ENCODE data around the gene ANTXR1. TPM values are rescaled to one million over a fixed set of nuclear protein-coding genes. Genes with fewer than 3 reads are reported as not detected.

Gene ANTXR1
- total RNA-seq, 1 experiment from 2014 or later = 30.8 TPM

DNA sequence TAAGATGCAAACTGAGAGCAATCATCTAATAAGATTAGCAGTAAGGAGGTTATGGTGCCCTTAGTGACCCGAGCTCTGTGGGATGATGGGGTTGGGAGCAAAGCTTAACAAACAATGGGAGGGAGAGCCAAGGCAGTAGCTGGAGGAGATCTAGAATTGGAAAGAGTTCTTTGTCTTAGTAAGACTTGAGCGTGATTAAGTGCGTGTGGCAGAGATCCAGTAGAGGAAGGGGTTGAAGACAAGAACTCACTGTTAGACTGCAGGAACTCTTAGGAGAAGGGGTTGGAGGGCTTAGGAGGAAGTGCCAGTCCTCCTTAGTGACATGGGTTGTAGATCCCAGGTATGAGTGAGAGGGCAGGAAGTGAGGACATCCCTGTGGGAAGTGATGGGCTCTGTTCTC is 189.3 kb downstream of the ANTXR1 start:
- DNase-seq (ENCODE audit: low read depth in 1 of 2, low spot score in 2 of 2) = no peak
- Histone ChIP-seq H3K4me3 (no peak overlapping the region), H3K36me3 (peaks cover 10% of the 10 kb centered on the region), H3K9me3 (replicated peaks) (no peaks in the 10 kb centered on the region), H3K27me3 (replicated peaks) (no peaks in the 10 kb centered on the region), H3K4me1 (replicated peaks) (peaks cover 4% of the 10 kb centered on the region), H3K27ac (no peak overlapping the region)

GRCh38 chr2:69203166-69203985 is 190.4 kb downstream of the ANTXR1 start:
- no peak for DNase-seq (ENCODE audit: low read depth in 1 of 2, low spot score in 2 of 2)
- Histone ChIP-seq H3K36me3 (peaks cover 4% of the 10 kb centered on the region; the same call in 1 of the 2 replicates), H3K27me3 (replicated peaks) (no peaks in the 10 kb centered on the region), H3K4me1 (replicated peaks) (peaks cover 3% of the 10 kb centered on the region; the same call in 1 of the 2 replicates), H3K27ac (no peak overlapping the region), H3K4me3 (no peak overlapping the region), H3K9me3 (replicated peaks) (no peaks in the 10 kb centered on the region; the same call in 1 of the 2 replicates)

- H3K36me3 ChIP-seq = peaks cover 4% of the 10 kb centered on the region; the same call in 1 of the 2 replicates
- H3K27ac ChIP-seq = no peak overlapping the region
- no peak overlapping the region for H3K4me3 ChIP-seq
- no peaks in the 10 kb centered on the region; the same call in 1 of the 2 replicates for H3K9me3 ChIP-seq (replicated peaks)
- H3K27me3 ChIP-seq (replicated peaks) = no peaks in the 10 kb centered on the region
- no peak for DNase-seq (ENCODE audit: low read depth in 1 of 2, low spot score in 2 of 2)
- peaks cover 3% of the 10 kb centered on the region; the same call in 1 of the 2 replicates for H3K4me1 ChIP-seq (replicated peaks)
Measured at GRCh38 chr2:69204654-69205053, 191.7 kb downstream of the ANTXR1 start.

GRCh38 chr2:69205076-69205475 is 192.1 kb downstream of the ANTXR1 start:
- Histone ChIP-seq H3K9me3 (replicated peaks) (no peaks in the 10 kb centered on the region; the same call in 1 of the 2 replicates), H3K36me3 (peaks cover 4% of the 10 kb centered on the region; the same call in 1 of the 2 replicates), H3K4me3 (no peak overlapping the region), H3K4me1 (replicated peaks) (peaks cover 3% of the 10 kb centered on the region; the same call in 1 of the 2 replicates), H3K27me3 (replicated peaks) (no peaks in the 10 kb centered on the region), H3K27ac (no peak overlapping the region)
- no peak for DNase-seq (ENCODE audit: low read depth in 1 of 2, low spot score in 2 of 2)

DNA sequence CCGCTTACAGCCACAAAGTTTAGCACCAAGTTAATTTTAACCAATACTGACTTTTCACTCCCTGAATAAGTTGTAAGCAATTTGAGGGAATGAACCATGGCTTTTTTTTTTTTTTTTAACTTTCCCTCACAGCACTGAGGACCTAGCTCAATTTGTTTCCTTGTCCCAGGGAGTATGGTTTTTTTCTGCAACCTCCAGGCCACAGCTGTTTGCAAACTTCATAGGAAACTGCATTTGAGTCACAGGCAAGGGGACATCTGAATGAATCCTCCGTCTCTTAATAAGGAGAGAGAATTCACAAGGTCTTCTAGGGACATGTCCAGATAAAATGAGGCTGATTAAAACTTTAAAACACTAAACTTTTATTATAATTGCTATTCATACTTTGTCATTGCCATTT is 192.5 kb downstream of the ANTXR1 start:
- peaks cover 3% of the 10 kb centered on the region; the same call in 1 of the 2 replicates for H3K4me1 ChIP-seq (replicated peaks)
- no peaks in the 10 kb centered on the region; the same call in 1 of the 2 replicates for H3K9me3 ChIP-seq (replicated peaks)
- no peak overlapping the region for H3K27ac ChIP-seq
- H3K27me3 ChIP-seq (replicated peaks) = no peaks in the 10 kb centered on the region
- no peak for DNase-seq (ENCODE audit: low read depth in 1 of 2, low spot score in 2 of 2)
- peaks cover 4% of the 10 kb centered on the region; the same call in 1 of the 2 replicates for H3K36me3 ChIP-seq
- no peak overlapping the region for H3K4me3 ChIP-seq

GRCh38 chr2:69208023-69208595 is 195.1 kb downstream of the ANTXR1 start:
- H3K4me1 ChIP-seq (replicated peaks) = peaks cover 3% of the 10 kb centered on the region; the same call in 1 of the 2 replicates
- no peak overlapping the region for H3K4me3 ChIP-seq
- peaks cover 10% of the 10 kb centered on the region; the same call in 1 of the 2 replicates for H3K36me3 ChIP-seq
- peak in 1 of 2 experiments; percentile 31 for DNase-seq (ENCODE audit: low read depth in 1 of 2, low spot score in 2 of 2)
- H3K9me3 ChIP-seq (replicated peaks) = no peaks in the 10 kb centered on the region; the same call in 1 of the 2 replicates
- no peak overlapping the region for H3K27ac ChIP-seq
- no peaks in the 10 kb centered on the region for H3K27me3 ChIP-seq (replicated peaks)

- Histone ChIP-seq H3K27ac (no peak overlapping the region), H3K27me3 (replicated peaks) (no peaks in the 10 kb centered on the region)
Measured at GRCh38 chr2:69209482-69209881, 196.5 kb downstream of the ANTXR1 start.

GRCh38 chr2:69210385-69210784 is 197.4 kb downstream of the ANTXR1 start:
- no peaks in the 10 kb centered on the region; the same call in 1 of the 2 replicates for H3K9me3 ChIP-seq (replicated peaks)
- H3K27ac ChIP-seq = no peak overlapping the region
- DNase-seq (ENCODE audit: low read depth in 1 of 2, low spot score in 2 of 2) = no peak
- H3K4me1 ChIP-seq (replicated peaks) = peaks cover 6% of the 10 kb centered on the region; the same call in 1 of the 2 replicates
- H3K27me3 ChIP-seq (replicated peaks) = no peaks in the 10 kb centered on the region
- H3K4me3 ChIP-seq = no peak overlapping the region
- H3K36me3 ChIP-seq = peaks cover 10% of the 10 kb centered on the region; the same call in 1 of the 2 replicates

More at GRCh38 chr2:69209482-69209881, 196.5 kb downstream of the ANTXR1 start:
- DNase-seq (ENCODE audit: low read depth in 1 of 2, low spot score in 2 of 2) = no peak
- H3K4me3 ChIP-seq = no peak overlapping the region
- peaks cover 3% of the 10 kb centered on the region; the same call in 1 of the 2 replicates for H3K4me1 ChIP-seq (replicated peaks)
- H3K36me3 ChIP-seq = peaks cover 10% of the 10 kb centered on the region; the same call in 1 of the 2 replicates
- H3K9me3 ChIP-seq (replicated peaks) = no peaks in the 10 kb centered on the region; the same call in 1 of the 2 replicates

DNA sequence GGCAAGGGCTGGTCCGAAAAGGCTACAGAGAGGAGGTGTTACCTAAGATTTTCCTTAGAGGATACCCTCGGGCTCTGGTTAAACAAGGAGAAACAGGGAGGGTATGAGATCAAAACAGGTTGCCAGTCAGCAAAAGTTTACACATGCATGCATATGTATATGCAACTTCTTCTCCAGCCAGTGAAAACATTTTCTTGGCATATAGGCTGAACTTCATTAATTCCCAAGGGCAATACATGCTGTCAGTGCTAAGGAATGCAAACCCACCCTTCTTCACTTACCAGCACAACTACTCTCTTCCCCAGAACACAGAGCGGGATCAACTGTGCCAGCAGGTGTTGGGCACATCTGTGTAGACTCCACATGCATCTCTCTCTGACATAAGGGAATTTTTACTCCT is 198.1 kb downstream of the ANTXR1 start:
- Histone ChIP-seq H3K27ac (no peak overlapping the region), H3K9me3 (replicated peaks) (no peaks in the 10 kb centered on the region; the same call in 1 of the 2 replicates), H3K36me3 (peaks cover 8% of the 10 kb centered on the region; the same call in 1 of the 2 replicates), H3K4me1 (replicated peaks) (peaks cover 6% of the 10 kb centered on the region; the same call in 1 of the 2 replicates), H3K27me3 (replicated peaks) (no peaks in the 10 kb centered on the region), H3K4me3 (no peak overlapping the region)
- DNase-seq (ENCODE audit: low read depth in 1 of 2, low spot score in 2 of 2) = no peak

GRCh38 chr2:69211686-69212085 is 198.7 kb downstream of the ANTXR1 start:
- Histone ChIP-seq H3K4me1 (replicated peaks) (peaks cover 6% of the 10 kb centered on the region; the same call in 1 of the 2 replicates), H3K4me3 (no peak overlapping the region), H3K27me3 (replicated peaks) (no peaks in the 10 kb centered on the region), H3K27ac (no peak overlapping the region), H3K36me3 (peaks cover 11% of the 10 kb centered on the region; the same call in 1 of the 2 replicates), H3K9me3 (replicated peaks) (no peaks in the 10 kb centered on the region; the same call in 1 of the 2 replicates)
- DNase-seq (ENCODE audit: low read depth in 1 of 2, low spot score in 2 of 2) = no peak

DNA sequence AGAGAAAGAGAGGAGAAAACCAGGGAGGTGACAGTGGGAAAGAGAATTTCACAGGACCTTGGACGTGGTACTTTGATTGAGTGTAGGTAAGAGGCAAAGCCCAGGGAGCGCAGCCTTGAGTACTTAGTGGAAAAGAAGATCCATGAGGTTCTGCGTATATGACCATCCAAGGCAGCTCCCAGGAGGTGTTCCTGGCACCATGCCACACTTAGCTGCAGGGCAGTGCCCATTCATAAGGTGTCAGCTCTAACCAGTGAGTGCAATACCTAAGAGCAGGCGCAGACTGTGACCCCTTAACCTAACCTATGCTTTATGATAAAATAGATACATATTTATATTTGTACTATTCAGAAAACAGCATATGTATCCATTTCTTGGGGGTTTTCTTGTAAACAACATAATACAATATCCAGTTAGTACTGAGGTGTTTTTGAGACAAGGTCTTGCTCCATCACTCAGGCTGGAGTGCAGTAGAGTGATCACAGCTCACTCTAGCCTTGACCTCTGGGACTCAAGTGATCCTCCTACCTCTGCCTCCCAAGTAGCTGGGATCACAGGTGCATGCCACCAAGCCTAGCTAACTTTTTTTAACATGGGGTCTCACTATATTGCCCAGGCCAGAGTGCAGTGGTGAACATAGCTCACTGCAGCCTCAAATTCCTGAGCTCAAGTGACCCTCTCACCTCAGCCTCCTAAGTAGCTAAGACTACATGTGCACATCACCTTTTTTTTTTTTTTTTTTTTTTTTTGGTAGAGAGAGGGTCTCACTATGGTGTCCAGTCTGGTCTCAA is 199.5 kb downstream of the ANTXR1 start:
- no peaks in the 10 kb centered on the region; the same call in 1 of the 2 replicates for H3K9me3 ChIP-seq (replicated peaks)
- no peak overlapping the region for H3K27ac ChIP-seq
- no peaks in the 10 kb centered on the region for H3K27me3 ChIP-seq (replicated peaks)
- DNase-seq (ENCODE audit: low read depth in 1 of 2, low spot score in 2 of 2) = no peak
- H3K36me3 ChIP-seq = peaks cover 12% of the 10 kb centered on the region; the same call in 1 of the 2 replicates
- H3K4me3 ChIP-seq = no peak overlapping the region
- H3K4me1 ChIP-seq (replicated peaks) = peaks cover 6% of the 10 kb centered on the region; the same call in 1 of the 2 replicates

DNA sequence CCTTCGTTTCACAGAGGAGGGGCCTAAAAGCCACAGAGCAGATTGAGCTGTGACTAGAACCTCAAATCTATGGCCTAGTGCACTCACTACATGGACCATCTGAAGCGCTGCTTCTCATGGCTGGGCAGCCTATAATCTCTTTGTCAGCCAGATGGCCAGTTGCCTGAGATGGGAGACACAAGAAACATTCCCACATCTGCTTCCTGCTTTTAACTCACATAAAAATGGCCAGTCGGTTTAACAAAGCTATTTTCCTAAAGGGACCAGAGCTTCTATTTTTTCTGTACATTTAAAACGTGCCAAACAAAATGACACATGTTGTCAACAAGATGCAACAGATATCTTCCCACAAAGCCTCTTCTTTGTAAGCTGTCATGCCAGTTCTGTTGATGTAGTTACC is 200.2 kb downstream of the ANTXR1 start:
- Histone ChIP-seq H3K36me3 (peaks cover 12% of the 10 kb centered on the region; the same call in 1 of the 2 replicates), H3K27ac (no peak overlapping the region), H3K4me1 (replicated peaks) (0 out of 2 replicates have a peak, but pooled peaks cover 3% of the 10 kb centered on the region), H3K4me3 (no peak overlapping the region), H3K27me3 (replicated peaks) (no peaks in the 10 kb centered on the region), H3K9me3 (replicated peaks) (no peaks in the 10 kb centered on the region; the same call in 1 of the 2 replicates)
- no peak for DNase-seq (ENCODE audit: low read depth in 1 of 2, low spot score in 2 of 2)

- DNase-seq (ENCODE audit: low read depth in 1 of 2, low spot score in 2 of 2) = no peak
- H3K4me3 ChIP-seq = no peak overlapping the region
- 0 out of 2 replicates have a peak, but pooled peaks cover 3% of the 10 kb centered on the region for H3K4me1 ChIP-seq (replicated peaks)
- no peaks in the 10 kb centered on the region for H3K27me3 ChIP-seq (replicated peaks)
- H3K27ac ChIP-seq = no peak overlapping the region
- H3K36me3 ChIP-seq = peaks cover 12% of the 10 kb centered on the region; the same call in 1 of the 2 replicates
- H3K9me3 ChIP-seq (replicated peaks) = no peaks in the 10 kb centered on the region
Measured at GRCh38 chr2:69213782-69214181, 200.8 kb downstream of the ANTXR1 start.
